Measurements from ENCODE around the gene CLDN16.

GRCh38 chr3:190446573-190447279, 58.8 kb downstream of the CLDN16 start:
- TF ChIP-seq REST (IDR thresholded peaks at IDR 0.05; ENCODE audit: insufficient read depth in 1 of 2, low read depth in 2 of 2, low read length in 2 of 2) (no peak), TAF1 (IDR thresholded peaks at IDR 0.05; ENCODE audit: borderline replicate concordance, insufficient read depth, low read length) (no peak)

Data from PFSK-1 (cell line).